HK-2 (cell line): ENCODE data around the gene SLC22A23.
"Not testable (repeated sequence)": the region's sequence is repeated elsewhere in the genome, so short reads cannot be mapped to it uniquely, and the experiment has no call there.

ENCODE experiments used
- DNase-seq: peaks from one replicate; pipeline ENCODE4 v3.0.0-alpha.2; 2018; ENCODE audit not compliant: unreplicated experiment

SLC22A23 gene

GRCh38 chr6:3385660-3386151, 71.1 kb downstream of the SLC22A23 start:
- no peak for DNase-seq

- not testable (repeated sequence) for DNase-seq
Observed at GRCh38 chr6:3385181-3385580, 71.7 kb downstream of the SLC22A23 start.

GRCh38 chr6:3384241-3385143, 72.4 kb downstream of the SLC22A23 start:
- no peak for DNase-seq

GRCh38 chr6:3383525-3383924, 73.3 kb downstream of the SLC22A23 start:
- DNase-seq = no peak

- no peak for DNase-seq
Observed at GRCh38 chr6:3382326-3383279, 74.2 kb downstream of the SLC22A23 start.

- no peak for DNase-seq
Observed at GRCh38 chr6:3381233-3381921, 75.5 kb downstream of the SLC22A23 start.

- no peak for DNase-seq
Observed at GRCh38 chr6:3380344-3381232, 76.3 kb downstream of the SLC22A23 start.

GRCh38 chr6:3379482-3380060, 77.3 kb downstream of the SLC22A23 start:
- no peak for DNase-seq

GRCh38 chr6:3378808-3379207, 78.0 kb downstream of the SLC22A23 start:
- DNase-seq = not testable (repeated sequence)

- DNase-seq = not testable (repeated sequence)
Observed at GRCh38 chr6:3378398-3378782, 78.5 kb downstream of the SLC22A23 start.

- no peak for DNase-seq
Observed at GRCh38 chr6:3377536-3378397, 79.1 kb downstream of the SLC22A23 start.

GRCh38 chr6:3376893-3377535, 79.8 kb downstream of the SLC22A23 start:
- no peak for DNase-seq

GRCh38 chr6:3376064-3376463, 80.8 kb downstream of the SLC22A23 start:
- no peak for DNase-seq

- no peak for DNase-seq
Observed at GRCh38 chr6:3373597-3374203, 83.2 kb downstream of the SLC22A23 start.

- no peak for DNase-seq
Observed at GRCh38 chr6:3372912-3373554, 83.8 kb downstream of the SLC22A23 start.

GRCh38 chr6:3372184-3372846, 84.5 kb downstream of the SLC22A23 start:
- DNase-seq = no peak

- no peak for DNase-seq
Observed at GRCh38 chr6:3371222-3371949, 85.5 kb downstream of the SLC22A23 start.
